ENCODE results near the gene NSF.
A peak's percentile ranks its signal among the peaks of the same experiment; 100 is the strongest.

Gene NSF

DNA sequence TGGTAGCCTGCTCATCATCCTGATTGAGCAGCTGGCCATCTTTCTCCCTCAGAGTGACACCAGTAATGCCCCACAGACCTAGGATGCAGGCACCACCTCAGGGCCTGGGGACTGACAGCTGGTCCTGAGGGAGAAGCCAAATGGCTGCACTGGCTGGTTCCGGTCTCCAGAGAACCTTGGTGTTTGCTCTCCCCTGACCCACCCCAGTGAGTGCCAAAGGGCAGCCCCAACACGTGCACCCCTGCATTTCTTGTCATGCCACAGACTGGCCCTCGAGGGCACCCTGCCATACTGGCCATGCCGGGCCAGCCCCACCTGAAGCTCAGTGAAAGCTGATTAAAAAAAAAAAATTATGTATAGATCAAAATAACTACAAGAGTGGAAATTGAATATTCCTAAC lies 127.5 kb downstream of the NSF start:
- no peak for DNase-seq (ENCODE audit: low read depth)

DNA sequence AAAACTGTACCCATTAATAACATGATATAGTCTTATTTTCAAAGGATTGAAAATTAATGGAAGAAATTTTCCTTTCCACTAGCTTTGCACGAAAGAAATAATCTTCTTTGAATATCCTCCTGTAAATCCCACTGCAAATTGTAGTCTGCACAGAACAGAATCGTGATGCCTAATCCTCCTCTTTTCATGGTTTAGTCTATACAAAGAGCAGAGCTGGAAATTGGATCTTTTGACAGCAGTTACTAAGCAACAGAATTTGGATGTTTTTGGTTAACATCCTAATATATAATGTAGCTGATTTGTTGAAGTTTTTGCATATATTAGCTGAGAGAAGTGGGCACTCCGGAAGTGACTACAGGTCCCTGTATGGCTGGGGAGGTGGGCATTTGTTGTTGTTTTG lies 129.4 kb downstream of the NSF start:
- no peak for DNase-seq (ENCODE audit: low read depth)

DNA sequence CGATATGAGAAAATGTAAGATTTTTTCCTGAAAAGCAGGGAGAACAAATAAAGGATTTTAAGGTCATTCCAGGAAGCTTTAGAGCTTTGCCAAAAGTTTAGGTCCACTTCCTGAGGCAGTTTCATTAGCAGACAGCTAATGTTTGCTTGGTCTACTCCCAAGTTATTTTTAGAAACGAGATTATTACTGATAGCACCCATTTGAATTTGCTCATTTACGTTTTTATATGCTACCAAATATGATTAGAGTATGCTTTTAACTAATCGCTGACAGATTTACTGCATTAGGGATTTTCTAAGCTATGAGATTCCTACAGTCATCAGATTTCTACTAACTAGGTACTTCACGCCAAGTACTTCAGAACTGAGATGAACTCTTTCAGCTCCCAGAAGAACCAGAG lies 129.9 kb downstream of the NSF start:
- no peak for DNase-seq (ENCODE audit: low read depth)

DNA sequence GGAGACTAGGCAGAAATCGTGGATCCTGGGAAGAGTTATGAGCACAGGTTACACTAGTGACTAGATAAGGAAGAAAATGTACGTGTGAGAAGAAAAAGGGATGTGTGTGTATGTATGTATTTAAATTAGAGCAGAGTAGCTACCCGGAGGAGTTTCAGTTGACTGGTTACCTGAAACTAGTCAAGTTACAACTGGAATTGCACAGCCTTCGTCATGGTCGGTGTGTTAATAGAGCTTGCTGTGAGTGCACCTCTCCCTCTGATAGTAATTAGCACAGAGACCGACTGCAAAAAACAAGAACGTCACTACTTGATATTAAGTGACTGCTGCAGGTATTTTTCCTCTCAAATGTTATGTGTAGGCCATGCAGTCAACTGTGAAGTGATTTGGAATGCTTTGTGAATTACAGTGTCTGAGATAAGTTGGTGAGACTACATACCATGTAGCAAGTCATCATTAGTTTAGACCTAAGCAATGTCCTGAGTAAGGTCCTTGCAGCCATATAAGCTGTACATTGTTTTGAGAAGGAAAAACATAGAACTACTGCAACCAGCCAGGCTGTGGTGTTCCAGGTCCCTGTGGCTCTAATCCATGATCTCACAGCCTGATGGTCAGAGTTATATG lies 132.3 kb downstream of the NSF start:
- peak; percentile 37 for DNase-seq (ENCODE audit: low read depth)

DNA sequence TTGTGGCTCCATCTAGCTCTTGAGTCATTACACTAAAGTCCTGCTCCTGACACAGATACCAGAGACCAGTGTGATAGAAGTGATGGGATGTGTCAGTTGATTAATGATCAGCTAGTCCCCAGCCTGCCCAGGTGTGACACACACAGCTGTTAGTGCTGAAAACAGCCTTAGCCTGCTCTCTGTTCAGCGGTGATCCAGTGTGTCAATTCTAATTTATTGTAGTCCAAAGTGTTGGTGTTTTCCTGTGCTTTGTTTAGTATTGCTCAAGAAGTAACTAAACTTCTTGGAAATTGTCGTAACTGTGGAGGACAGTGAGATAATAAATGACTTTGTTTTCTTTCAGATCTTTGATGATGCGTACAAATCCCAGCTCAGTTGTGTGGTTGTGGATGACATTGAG lies 135.7 kb downstream of the NSF start:
- DNase-seq (ENCODE audit: low read depth) = peak; percentile 21

DNA sequence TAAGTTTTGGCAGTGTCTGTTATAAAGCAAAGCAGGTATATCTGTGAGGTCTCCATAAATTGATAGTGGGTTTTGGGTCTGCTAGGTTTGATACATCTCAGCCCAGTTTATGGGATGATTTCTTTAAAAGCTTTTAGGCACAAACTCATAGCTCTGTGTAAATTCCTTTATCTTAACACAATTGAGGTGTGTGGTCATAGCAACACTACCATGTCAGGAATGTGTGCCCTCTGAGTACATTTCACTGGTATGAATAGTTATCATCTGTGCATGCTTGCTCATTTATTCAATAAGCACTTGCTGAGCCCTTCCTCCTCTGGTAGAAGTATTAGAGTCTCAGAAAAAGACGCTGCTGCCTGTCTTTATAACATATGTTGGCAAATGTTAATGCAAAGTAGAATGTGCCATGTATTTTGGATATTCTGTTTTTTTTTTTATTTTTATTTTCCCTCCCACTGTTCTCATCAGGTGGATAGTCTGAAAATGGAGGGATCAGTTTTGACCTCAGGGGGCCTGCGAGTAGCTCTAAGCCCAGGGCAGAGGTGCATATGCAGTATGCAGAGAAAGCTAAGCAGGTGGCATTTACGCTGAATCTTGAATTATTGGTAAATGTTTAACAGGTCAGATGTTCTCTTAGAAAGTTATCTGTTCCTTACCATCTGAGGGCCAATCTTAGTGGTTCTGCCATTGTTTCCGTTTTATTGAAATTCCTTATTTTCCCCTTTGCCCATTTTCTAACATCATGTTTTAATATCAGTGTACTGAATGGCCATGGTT lies 137.3 kb downstream of the NSF start:
- peak; percentile 89 for DNase-seq (ENCODE audit: low read depth)

DNA sequence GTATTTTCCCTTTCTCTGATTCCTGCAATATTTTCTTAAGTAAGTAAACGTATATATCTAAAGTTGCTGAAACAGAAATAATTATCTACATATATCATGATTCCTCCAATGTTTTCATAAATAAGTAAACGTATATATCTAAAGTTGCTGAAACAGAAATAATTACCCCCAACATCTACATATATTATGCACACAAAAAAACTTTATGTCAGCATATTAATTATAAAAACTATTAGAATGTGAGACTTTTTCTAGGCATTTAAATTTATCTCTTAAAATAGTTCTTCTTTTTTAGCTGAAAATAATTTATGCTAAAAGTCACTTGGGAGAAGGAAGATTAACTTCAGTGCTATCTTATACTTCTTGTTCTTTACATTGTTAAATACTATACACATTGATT lies 139.6 kb downstream of the NSF start:
- DNase-seq (ENCODE audit: low read depth) = no peak

DNA sequence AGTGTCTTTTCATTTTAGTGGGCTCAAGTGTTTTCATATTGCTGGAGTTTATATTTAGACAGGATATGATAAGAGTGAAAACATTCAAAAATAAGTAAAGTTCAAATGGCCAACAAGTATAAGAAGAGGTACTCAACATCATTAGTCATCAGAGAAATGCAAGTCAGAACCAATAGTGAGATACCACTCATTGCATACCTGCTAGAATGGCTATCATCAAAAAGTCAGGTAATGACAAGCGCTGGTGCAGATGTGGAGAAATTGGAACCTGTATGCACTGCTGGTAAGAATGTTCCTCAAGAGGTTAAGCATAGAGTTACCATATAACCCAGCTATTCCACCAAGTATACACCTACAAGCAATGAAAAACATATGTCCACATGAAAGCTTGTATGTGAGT lies 140.2 kb downstream of the NSF start:
- no peak for DNase-seq (ENCODE audit: low read depth)

DNA sequence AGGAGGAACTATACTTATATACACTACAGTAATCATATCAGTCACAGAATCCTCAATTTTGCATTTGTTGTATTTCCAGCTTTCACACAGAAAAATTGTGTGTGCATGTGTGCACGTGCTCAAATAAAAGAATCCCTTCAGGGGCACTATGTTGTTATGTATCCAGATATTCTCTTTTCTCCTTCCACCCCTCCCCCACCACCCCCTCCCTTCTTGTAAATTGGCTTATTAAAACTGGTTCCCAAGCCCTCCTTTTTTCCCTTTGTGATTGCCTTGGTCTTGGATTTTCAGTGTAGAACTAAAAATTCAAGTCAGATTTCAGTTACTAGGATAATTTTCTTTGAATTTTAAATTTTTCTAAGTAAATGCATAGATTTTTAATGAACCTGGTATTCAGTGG lies 141.7 kb downstream of the NSF start:
- no peak for DNase-seq (ENCODE audit: low read depth)

DNA sequence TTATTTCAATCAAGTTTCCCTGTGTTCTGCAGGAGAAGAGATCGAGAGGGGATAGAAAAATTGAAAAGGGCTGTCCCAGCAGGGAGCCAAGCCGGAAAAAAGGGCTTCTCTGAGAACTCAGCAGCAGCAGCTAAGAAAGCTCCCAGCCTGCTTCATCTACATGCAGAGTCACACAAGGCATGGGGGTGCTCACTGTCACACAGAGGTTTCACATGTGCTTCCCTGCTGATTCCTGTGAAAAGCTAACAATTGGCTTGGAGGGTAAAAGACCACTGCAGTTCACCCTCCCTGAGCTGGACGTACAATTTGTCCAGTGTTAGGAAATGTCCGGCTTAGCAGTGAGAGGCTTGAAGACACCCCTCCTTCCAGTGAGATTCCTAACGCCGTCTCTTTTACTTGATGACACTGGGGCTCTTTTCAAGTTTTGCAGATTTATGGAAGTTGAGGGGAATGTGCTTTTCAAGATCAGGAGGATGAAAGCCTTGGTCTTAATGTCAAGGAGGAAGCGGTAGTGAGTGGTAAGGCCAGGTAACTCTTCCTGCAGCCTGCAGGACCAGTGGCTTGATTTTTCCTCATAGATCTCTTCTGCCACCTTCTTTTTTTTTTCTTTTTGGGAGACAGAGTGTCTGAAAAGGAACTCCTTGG lies 142.4 kb downstream of the NSF start:
- no peak for DNase-seq (ENCODE audit: low read depth)

DNA sequence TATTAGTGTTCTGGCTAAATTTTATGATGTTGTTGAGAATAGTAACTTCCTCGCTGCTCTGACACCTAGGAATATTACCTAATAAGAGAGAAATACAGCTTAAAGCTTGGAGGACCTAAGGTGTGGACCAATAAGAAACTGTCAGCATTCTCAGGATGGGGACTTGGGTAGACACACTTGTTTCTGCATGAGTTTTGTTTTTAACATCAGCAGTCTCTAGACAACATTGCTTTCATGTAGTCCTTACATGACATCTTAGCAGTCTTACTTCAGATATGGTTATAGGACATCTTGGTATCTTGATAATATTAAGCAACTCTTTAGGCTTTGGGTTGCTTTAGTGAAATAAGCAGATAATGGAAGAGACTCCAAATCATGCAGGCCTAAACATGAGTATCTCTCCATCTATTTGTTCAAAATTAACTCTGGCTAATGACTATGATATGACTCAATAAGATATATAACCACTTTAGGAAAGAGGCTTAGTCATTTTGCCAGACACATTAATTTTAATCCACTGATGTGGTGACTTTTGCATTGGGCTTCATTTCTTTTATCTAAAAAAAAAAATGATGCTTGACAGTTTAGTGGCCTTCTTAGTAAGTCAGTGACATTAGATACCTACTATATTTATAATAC lies 143.5 kb downstream of the NSF start:
- DNase-seq (ENCODE audit: low read depth) = peak; percentile 31

DNA sequence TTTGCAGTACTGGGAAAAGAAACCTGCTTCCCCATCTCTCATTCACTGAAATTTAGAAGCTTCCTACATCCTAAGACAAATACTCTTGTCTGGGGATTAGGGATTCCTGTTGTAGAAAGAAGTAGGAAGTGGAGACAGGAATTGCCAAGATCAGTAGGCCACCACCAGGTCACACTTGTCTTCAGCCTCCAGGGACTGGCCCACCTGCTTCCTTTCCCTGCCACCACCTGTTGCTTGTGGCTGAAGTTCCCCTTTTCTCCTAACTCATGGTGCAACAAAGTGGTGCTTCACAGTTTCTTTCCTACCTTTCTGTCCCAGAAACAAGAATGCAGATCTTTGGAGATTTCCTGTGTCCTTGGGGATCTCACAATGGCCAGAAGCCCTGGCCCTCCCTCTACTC lies 145.6 kb downstream of the NSF start:
- no peak for DNase-seq (ENCODE audit: low read depth)

DNA sequence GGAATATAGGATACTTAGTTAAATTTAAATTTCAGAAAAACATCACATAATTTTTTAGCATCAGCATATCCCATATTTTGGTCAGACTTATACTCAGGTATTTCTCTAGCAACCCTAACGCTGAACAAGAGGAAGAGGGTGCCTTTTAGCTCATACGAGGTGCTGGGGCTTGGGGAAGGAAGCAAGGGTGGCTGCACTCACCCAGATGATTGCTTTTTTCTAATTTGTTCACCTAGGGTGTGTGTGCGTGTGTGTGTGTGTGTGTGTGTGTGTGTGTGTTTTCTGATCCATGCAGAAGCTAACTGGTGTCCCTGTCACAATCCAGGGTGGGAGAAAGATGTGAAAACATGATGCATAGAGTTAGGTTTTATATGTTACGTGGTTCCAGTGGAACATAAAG lies 146.9 kb downstream of the NSF start:
- no peak for DNase-seq (ENCODE audit: low read depth)

DNA sequence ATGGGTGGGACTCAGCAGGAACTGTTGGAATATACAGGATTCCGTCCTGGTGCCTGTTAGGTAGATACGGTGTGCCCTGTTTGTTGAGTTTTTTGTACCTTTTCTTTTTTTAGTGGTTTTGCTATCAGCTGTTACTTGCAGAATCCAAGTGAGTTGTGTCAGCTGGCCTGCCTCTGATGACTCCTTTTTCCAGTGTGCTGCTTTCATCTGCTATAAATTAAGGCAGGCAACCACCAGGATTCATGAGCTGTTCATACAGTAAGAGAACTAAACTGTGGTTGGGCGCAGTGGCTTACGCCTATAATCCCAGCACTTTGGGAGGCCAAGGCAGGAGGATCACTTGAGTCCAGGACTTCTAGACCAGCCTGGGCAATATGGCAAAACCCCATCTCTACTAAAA lies 148.1 kb downstream of the NSF start:
- DNase-seq (ENCODE audit: low read depth) = no peak

DNA sequence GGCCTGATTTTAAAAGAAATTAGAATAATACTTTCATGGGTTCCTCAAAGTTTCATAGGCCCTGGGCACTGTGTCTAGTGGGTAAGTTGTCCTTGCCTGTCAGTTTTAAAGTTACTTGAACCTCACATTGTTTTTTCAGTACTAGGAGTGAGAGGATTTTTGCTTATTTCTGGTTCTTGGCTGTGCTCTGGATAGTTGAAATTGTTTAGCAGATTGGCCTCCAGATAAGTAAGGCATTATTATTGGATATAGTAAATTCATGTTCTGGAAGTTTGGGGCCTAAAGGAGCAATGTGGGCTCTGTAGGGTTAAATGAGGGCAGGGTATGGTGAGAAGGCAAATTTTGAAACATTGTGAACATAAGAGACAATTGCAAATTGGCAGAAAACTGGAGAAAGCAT lies 149.5 kb downstream of the NSF start:
- DNase-seq (ENCODE audit: low read depth) = no peak

DNA sequence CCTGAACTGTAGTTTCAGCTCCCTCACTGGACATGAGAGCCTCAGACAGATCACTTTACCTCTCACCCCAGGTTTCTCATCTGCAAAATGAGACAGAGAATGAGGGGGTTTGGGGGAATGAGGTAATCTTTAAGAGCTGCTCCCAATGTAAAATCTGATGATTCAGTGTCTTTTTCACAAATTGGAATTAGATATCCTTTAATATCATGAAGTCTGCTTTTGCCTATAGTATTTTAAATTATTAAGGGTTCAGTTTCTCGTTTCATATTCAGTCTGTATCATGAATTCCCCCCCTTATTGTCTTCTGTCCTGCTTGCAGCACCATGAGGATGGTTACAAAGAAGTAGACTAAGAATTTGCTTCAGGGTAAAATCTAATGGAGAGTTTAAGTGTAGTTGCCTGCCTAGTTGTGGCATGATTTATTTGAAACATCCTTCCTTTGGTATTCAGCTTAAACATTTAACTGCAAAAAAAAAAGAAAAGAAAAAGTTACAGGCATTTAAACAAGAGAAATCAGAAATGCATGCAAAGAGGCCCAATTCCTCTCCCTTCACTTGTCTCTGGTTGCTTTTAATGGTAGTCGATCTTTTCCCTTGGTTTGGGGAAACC lies 150.8 kb downstream of the NSF start:
- no peak for DNase-seq (ENCODE audit: low read depth)

DNA sequence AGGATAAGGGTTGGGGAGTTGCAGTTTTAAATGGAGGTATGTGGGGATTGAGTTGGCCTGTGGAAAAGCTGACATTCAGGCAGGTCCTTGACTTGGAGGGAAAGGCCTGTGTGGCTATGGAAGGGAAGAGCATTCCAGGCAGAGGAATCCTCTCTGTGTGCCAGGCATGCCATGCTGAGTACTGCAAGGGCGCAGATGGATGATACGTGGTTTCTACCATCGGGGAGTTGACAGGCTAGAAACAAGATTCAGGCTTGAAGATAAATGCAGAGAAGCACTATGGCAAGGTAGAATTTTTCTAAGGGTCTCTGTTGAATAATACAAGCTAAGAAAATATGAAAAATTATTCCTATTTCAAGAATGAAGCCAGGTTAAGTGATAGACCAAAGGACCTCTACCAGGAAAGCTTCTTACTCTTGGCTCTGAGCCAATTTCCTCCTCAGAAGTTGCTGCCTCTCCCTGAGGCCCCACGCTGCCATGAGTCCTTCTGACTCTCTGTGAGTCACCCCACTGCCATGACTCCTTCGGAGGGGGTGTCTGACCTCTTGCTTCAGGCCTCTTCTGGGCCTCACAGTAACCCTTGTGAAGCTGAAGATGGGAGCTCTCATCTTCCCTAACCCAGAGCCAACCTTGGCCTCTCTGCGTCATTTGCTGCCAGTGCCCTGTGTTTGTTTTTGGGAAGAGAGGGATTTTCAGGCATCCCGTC lies 152.2 kb downstream of the NSF start:
- peak; percentile 91 for DNase-seq (ENCODE audit: low read depth)

DNA sequence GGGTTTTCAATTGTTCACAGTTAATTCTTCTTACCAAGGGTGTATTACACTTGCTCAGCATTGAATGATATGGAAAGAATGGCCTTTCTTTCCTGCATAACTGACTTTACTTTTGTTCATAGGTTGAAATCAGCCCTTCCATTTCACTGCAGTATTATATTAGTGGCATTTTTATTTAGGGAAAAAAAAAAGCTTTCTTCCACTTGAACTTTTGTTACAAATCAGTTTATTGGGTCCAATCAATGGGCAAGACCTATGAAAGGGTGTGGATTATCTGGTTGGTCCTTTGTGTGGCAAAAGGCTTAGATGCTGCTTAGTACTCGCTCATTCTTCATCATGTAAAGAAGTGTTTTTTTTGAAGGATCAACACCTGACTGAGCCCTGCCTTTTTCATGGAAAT lies 154.0 kb downstream of the NSF start:
- no peak for DNase-seq (ENCODE audit: low read depth)

DNA sequence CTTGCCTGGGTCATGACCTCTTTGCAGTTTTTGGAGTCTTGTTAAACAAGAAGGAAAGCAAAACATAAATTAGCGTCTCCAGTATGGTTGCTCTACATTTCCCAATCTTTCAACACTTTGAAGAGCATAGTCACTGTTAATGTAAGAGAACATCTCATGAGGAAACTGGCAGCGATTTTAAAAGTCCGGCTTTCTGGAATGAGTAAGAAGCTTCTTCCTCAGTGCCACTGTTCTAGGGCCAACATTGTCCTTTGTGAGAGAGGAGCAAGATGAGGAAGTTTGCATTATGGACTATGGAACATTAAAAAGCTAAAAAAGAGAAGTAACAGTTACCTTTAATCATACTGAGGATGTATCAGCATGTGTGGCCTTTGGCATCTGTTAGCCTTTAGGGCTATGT lies 154.9 kb downstream of the NSF start:
- DNase-seq (ENCODE audit: low read depth) = no peak

DNA sequence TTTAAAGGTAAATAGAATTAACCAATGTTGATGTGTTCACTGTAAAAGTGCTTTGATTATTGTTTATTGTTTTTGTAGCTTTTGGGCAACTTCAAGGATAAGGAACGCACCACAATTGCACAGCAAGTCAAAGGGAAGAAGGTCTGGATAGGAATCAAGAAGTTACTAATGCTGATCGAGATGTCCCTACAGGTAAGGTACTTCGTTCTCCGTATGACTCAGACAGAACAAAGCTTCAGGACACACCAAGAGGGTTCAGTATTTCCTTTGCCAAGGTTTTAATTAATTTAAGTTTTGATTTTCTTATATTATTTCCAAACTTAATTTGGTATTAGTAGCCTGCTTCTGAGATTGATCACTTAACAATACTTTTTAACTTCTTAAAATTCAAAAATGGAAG lies 161.0 kb downstream of the NSF start:
- DNase-seq (ENCODE audit: low read depth) = no peak

DNA sequence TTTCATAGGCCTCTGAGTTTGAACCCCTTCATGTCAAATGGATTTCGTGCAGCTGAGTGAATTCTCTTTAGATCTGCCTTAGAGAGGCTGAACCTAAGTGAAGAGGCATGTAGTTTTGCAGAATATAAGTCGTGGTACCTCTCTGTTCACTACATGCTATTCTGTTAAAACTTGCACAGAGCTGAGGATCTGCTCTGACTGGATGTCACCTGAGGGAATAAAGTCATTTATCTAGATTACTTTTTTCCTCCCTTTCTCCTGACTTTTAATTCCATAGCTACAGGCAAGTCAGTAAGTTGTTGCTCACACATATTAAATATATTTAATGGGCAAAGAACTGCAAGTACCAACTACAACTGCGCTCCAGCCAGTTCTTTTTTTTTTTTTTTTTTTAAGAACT lies 163.3 kb downstream of the NSF start:
- no peak for DNase-seq (ENCODE audit: low read depth)

Measured in iris pigment epithelial cell (primary cell).